Measurements from ENCODE around the gene PRPF40B.

Gene PRPF40B

DNA sequence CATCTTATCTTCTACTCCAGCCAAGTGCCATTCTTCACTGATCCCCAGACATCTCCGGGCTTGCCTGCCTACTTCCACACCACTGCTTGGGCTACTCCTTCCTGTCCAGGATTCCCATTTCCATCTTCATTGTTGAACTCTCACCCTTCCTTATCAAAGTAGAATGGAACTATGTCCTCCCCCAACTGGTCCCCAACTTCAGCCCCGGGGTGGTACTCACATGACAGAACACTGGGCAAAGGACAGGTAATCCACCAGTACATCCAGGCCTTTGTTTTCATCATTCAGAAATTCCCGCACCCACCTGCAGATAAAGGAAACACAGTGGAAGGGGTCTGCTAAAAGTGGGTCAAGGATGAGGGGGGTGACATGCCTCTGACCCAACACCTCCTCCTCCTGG is 38.4 kb downstream of the PRPF40B start:
- DNase-seq, result no peak

DNA sequence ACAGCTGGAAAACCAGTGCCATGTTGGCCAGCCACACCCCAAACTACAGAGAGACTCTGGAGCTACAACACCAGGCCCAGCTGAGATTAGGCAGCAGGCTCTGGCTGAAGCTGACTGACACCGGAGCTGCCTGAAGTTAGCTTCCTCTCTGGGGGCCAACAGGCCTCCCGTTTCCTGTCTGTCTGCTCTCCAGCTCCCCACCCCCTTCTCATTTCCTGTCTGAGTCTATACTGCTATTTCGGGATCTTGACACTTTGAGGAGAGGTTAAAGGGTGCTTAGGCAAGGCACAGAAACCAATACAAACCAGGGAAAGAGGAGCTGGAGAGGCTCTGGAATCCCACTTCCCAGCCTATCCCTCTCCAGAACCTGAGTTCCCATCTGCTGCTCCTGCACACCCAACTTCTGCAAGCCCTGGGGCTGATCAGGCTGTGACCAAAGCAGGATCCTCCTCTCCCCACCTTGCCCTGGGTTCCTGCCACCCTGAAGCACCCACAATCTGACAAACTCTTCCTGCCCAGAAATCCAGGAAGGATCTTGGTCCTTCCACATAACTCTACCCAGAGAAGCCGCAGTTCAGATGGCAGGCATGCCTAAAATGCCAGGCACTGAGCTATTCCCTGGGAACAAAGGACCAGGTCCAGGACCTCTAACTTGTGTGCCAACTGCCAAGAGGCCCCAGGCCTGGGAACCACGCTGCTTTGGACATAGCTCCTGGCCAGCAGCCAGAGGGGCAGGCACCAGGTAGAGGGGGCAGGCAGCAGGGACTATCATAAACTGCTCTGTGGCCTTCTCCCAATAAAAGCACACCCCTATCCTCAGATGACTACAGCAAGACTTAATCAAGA is 39.9 kb downstream of the PRPF40B start:
- DNase-seq, result no peak

DNA sequence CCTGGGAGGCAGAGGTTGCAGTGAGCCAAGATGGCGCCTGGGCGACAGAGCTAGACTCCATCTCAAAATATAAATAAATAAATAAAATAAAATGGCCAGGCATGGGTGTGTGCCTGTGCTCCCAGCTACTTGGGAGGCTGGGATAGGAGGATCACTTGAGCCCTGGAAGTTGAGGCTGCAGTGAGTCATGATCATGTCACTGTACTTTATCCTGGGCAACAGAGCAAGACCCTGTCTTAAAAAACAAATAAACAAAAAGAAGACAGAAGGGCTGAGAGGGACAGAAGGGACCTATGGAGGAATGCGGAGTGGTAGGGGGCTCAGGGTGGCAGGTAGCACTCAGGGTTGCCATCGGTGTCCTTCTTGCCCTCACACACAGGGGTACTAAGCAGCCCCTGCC is 40.8 kb downstream of the PRPF40B start:
- no peak for DNase-seq

DNA sequence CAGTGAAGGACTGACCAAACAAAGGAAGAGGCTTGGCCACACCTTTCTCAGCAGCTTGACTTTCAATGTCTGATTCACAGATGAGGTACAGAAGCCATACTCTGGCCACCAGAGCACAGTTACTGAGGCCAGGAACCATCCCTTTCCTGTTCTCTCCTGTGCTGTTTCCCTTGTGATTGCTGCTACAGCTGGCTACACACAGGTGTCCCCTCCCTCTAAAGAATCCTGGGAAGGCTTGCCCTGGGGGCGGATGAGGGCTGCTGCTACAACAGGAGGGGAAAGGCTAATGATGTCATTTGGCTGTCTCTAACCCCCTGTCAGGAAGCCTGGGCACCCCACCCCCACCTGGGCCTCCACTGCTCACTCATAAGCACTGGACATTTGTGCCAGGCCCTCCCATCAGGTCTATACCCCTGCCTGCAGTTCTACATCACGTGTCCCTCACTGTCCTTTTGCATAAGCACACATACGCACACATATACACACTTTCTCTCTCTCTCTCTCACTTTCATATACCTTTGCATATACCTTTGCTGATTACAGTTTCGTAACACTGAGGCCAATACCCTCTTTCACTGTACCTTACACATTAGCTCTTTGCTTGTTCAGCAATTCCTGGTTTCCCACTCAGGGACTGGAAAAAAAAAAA is 41.4 kb downstream of the PRPF40B start:
- no peak for DNase-seq

DNA sequence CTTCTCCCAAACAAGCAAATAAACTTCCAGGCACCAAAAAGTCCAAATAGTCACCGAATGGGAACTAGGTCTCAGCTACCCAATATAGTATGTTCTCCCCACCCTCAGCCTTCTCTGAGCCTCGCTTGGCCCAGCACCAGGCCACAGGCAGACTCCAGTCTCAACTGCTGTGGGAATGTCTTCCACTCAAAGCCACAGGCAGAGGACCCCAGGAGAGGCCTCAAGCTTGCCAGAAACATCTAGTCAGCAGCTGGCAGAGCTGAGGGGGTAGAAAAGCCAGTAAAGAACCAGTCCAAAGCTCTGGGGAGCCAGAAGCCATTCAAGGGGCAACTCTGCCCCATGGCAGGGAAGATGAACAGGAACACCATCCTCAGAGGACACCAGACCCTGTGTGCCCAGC is 42.0 kb downstream of the PRPF40B start:
- DNase-seq, result no peak

DNA sequence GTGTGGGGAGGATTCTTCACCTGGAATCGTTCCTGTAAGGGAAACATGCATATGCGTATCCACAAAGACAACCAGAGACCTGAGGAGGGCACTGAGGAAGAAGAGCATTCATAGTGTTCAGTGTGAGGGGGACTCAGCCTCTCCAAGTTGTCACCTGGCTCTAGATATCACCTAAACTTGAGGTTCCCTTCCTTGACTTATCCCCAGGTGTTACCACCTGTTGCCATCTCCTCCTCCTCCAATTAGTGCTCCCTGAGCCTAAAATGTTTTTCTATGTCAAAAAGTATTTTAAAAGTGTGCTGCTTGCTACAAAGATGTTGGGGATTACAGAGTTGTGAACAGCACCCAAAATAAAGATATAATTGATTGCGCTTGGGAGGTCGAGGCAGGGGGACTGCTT is 42.8 kb downstream of the PRPF40B start:
- DNase-seq, result no peak

DNA sequence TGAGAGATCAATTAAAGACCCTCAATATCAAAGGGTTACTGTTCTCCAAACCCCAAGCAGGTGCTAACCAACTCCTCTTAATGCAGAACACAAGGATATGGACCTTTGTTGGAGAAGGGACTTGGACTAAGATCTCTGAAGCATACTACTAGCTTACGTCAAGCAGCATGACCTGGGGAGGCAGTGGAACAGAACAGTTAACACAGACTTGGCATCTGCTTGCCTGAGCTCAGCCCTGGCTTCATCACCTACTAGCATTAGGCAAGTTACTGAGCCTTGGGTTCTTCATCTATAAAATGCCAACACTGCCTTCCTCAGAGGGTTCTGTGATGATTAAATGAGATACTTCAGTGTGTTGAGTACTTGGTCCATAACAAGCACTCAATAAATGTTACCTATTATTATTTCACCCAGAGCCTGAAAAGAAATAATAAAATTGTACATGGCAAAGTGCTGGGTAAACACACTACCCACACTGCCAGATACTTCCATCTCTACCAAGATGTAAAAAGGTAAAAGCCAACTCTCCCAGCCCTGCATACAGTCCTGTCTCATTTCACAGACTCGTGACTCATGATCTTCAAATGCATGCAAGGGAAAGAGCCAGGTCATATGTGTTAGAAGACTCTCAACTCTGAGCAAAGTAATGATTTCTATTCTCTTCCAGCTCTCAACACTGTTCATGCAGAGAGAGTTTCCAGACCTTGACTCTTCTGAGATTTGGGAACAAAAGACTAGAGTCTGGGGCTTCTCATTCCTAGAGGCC is 44.1 kb downstream of the PRPF40B start:
- DNase-seq, result no peak

DNA sequence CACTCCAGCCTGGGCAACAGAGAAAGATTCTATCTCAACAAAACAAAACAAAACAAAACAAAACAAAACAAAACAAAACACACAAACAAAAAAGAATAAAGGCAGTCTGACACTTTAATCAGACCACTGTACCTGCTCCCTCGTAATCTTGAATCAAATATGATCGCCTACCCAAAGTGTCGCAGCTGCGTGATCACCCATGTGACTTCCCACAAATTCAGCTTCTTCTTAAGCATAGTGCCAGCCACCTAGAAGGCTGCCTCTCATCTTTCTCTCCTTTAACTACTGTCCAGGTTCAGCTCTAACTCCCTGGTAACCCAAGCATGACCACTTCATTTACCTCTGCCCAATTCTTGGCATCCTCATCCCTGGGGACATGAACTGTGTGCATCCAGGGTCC is 46.4 kb downstream of the PRPF40B start:
- no peak for DNase-seq

DNA sequence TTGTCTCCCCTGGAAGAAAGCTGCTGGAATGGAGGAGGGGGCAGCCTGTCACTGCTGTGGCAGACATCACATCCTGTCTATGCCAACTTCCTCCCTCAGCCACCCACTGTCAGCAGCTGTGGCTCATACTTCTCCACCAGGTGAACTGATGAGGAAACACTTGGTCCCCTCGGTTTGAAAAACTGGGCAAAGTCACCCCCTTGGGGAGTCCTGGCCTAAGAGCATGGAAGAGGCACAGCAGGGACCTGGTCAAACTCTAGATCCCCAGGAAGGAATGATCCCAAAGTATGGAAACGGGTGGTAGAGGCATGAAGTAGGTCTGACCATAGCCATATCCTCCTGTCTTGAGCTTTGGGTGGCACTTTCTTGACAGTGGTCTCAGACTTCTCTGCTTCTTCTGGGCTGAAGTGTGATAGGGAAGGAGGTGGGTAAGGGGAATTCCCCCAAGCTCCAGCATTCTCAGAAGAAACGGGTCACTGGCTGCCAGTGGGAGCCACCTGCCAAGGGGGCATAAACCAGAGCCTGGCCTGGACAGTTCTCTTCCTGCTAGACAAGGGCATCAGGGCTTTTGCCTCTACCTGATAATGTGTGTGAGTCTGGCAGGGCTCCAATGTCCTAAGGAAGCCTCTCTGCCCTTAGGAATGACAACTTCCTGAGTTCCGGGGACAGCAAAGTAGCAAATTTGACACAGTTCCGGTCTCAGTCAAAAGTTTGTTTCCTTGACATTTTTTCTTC is 47.8 kb downstream of the PRPF40B start:
- no peak for DNase-seq

DNA sequence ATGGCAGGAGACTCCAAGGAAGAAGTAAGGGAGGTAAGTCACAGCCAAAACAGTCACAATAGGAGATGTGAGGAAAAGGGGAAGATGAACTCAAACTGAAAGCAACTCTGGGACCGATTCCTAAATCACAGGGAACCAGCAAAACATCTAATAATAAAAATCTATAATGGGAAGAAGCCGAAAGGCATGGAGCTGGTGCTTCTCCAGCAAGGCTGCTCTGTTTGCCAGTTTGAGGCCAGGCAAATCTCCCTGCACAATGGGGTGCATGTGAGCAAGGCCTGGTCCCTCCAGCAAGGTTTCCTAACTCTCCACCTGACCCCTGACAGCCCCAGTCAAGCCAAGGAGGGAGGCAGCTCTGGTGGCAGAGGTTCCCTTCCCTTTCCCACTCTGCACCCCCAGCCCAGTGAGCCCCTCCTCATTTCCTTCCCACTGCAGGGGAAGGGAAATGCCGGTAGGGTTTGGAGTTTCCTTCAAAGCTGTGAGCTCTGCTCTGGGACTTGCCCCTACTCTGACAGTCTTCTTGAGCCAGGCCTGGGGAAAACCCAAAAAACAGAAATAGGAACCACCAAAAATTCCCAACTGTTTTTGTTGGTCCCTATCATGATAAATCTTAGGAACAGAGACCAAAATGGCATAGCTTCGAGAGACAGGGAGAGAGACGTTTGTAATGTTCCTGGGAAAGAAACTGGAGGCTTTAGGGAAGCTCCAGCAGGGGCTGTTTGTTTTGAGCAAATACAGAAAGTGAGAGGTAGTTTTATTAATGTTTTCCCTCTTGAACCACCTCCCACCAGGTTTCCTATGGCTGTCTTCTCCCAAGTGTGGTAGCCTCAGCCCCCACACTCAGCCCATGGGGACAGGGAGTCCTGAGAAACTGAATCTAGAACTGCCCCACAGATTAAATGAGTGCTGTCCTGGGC is 49.2 kb downstream of the PRPF40B start:
- no peak for DNase-seq

DNA sequence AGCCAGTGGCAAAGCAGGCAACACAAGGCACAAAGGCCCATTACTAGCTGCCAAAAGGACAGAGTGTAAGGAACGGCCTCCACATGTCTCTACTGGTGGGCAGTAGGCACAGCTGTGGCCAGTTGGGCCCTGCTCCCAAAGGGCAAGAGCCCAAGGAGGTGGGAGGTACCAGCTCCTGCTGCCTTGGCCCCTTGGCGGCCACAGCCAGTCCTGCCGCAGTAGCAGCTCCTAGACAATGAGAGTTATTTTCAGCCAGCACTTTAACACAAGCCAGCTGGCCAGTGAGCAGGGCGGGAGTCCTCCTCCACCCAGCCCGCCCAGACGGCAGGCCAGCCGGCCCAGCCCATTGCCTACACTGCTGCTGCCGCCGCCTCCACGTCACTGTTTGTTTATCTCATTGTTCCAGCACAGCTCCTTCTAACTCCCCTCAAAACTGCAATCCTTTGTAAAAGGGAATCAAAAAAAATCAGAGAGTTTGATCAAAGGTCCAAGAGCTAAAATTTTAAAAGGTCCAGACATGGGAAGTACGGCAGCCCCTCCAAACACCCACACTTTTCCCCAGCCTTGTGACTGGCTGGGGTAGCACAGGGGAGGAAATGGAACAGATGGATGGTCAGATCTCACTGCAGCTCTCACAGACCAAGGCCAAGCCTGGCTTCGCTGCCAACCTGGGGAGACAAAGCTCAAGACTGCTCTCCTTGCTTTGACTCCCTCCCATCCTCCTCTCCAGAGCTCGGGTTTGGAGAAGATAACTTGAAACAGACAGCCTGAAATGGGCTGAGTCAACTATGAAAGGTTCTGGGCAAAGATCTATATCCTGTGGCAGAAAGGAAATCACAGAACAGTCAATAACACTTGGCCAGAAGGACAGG is 50.3 kb downstream of the PRPF40B start:
- peak; percentile 55 for DNase-seq

DNA sequence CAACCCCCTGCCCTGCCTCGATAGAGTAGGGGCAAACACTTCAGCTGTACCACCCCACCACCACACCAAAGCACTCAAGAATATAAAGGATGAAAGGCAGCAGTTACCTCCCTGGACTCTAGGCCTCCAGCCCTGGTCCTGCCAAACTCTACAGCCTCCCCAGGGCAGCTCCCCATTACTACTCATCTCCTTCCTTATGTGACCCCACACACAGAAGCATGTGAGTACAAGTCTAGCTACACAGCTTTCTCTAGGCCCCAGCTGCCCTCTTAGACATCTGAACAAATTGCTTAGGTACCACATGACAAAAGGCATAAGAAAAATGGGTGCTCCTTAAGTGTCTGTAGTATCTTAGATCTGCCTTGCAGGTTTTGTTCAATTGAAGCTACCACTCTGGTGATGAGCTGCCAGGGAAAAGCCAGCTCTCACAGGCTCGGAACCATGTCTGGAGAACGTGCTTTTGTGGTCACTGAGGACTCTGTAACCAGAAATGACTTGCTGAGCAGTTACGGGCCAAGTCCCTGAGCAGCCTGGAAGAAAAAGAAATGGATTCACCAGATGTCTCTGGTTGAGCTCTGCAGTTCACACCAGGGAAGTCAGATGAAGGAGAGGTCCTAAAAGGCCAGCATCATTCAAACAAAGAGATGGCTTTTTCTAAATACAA is 51.1 kb downstream of the PRPF40B start:
- no peak for DNase-seq

DNA sequence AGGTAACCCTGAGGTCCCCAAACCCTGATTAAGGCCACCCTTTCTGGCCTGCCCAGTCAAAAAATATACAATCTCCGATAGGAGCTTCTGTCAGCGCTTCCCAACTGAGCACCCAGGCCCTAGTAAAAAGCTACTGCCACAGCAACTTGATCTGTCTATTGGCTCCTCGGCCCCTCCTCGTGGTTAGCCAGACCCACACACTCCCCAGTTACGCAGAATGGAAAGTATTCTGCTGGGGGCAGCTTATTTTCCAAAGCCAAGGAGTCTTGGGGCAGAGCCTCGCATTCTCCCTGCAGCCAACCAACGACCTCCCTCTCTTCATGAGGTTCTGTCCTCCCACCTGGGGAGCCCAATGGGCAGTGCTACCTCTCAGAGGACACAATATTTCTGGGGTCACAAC is 51.8 kb downstream of the PRPF40B start:
- DNase-seq, result no peak

DNA sequence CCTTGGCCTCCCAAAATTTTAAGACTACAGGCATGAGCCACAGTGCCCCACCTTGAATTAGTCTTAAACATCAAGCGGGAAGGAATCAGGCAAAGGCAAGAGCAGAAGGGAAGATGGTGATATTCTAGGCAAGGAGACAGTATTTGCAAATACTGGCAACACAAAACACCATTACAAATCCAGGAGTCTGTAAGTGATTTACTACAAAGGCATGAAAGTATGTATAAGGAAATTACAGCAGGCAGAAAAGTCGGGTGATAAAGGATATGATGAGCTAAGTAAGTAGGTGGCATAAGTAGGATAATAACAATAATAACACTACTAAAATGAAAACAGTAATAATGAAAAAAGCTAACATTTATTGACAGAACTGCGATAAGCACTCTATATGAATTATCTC is 55.4 kb downstream of the PRPF40B start:
- no peak for DNase-seq

DNA sequence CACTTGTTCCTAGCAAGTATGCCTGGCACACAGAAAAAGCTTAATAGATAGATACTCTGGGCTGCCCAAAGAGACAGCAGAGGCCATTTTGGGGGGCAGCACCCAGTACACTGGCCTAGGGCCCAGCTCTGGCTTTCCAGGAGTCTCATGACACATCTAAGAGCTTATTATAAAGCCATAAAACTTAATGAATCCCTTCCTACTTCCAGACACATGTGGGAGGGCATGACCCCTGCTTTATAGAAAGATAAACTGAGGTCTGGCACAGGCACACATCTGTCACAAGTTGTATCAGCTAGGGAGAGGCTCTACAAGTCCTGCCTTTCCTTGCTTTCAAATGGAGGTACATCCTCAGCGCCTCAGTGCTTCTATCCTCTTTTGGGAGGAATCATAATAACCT is 56.7 kb downstream of the PRPF40B start:
- no peak for DNase-seq

DNA sequence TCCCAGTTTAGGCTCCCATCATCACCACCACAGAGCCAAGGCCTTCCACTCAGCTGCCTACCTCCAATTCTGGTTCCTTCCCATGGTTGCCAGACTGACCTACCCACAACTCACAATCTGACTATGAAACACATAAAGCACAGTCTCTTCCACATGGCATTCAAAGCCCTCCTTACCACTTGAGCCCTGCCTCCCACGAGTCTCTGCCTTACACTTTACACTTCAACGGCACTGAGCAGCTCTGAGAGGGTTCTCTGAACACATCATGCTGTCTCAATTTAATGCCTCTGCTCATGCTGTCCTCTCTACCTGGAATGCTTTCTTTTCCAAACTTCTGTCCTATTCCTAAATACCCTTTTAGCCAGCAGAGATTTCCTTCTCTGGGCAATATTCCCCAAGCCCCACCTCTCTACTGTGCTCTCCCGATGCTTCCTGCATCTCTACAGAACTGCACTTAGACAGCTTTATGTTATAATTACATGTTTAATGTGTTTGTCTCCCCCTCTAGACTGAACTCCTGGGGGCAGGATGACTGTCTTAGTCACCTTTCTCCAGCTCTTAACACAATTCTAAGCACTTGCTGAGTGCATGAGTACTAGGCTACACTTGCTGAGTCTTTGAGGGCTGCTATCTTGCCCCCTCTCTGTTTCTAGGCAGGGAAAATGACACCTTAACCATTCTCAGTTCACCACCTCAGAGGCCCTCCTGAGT is 60.4 kb downstream of the PRPF40B start:
- no peak for DNase-seq

DNA sequence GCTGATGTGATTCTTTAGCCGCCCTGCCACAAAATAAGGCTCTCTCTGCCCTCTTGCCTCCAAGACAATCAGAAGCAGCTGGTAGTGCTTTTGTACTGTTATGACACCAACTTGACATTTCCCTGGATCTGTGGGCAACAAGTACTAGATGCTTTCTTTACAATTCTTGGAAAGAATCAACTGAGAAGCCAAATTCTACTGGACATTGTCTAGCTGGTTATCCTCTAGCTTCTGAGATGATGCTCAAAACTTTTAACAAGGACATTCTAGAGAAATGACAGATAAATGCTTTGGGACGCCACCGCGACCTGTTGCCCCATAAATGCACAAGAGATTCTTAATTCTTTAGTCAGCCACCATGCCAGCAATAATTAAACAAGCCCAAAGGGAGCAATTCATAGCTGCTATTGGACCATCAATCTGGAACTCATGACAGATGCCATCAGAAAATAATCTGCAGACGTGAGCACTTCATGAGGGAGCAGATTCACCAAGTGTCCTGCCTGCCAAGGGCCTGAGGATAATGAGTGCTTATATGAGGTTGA is 61.0 kb downstream of the PRPF40B start:
- DNase-seq, result no peak

DNA sequence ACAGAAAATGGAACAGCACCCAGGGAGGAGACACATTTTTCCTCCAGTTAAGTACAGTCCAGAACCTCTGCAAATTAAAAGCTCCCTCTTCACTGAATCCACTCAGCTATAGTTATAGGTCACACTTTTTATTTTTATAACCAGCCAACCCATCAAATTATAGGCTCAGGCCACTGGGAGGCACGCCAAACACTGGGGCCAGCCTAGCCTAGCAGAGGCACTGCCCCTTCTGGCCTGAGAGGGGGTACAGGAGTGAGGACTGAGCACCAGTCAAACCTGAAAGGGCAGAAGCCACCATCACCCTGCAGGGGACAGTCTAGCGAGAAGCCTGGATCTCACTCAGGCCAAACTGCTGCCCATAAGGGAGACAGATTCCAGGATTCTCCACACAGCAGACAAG is 64.6 kb downstream of the PRPF40B start:
- DNase-seq, result no peak

DNA sequence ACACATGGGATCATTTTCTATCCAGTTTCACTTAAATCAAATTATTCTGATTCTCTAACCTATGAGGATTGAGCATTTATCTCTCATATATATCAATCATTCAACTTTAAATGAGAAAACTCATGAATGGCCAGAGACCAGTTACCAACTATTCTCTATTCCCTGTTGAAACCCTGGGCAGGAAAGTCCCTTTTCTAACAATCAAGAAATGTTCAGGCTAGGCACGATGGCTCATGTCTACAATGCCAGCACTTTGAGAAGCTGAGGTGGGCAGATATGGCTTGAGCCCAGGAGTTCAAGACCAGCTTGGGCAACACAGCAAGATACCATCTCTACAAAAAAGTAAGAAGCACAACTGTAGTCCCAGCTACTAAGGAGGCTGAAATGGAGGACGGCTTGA is 65.9 kb downstream of the PRPF40B start:
- no peak for DNase-seq

DNA sequence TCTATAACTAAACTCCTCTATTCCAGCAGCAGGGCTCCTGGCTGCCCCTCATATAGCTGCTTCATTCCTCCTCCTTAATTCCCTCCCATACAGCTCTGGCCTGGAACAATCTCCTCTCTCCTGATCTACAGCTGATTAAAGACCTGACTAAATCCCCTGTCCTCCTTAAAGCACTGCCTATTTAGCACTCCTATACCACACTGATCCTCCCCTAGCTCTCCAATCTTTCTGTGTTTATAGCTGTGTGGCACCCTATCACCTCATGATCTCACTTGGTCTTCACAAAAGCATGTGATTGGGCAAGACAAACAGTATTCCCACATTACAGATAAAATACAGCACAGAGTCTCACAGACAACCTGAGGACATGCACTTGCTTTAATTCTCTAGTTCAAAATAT is 66.4 kb downstream of the PRPF40B start:
- no peak for DNase-seq

All from NCI-H1092 (cell line).